Osteocyte (in vitro differentiated cells): Measurements from ENCODE around the gene UNK. TPM values are rescaled to one million over a fixed set of nuclear protein-coding genes. Genes with fewer than 3 reads are reported as not detected.
"Not testable (repeated sequence)": the region's sequence is repeated elsewhere in the genome, so short reads cannot be mapped to it uniquely, and the experiment has no call there.

Experiments
- DNase-seq: peaks from one replicate; pipeline ENCODE4 v3.0.0; 2021; ENCODE audit warnings: mixed read lengths; ENCODE audit not compliant: unreplicated experiment; ENCODE audit errors: extremely low spot score
- H3K27ac Mint-ChIP-seq: one replicate; pipeline ENCODE4 v1.8.0; 2021; ENCODE audit warnings: mild to moderate bottlenecking, mixed read lengths; ENCODE audit not compliant: unreplicated experiment
- H3K27me3 Mint-ChIP-seq: one replicate; pipeline ENCODE4 v1.8.0; 2021; ENCODE audit warnings: mixed read lengths; ENCODE audit not compliant: unreplicated experiment
- H3K36me3 Mint-ChIP-seq: one replicate; pipeline ENCODE4 v1.8.0; 2021; ENCODE audit warnings: mixed read lengths; ENCODE audit not compliant: unreplicated experiment
- H3K4me1 Mint-ChIP-seq: one replicate; pipeline ENCODE4 v1.8.0; 2021; ENCODE audit warnings: mixed read lengths; ENCODE audit not compliant: unreplicated experiment
- H3K4me3 Mint-ChIP-seq: one replicate; pipeline ENCODE4 v1.8.0; 2021; ENCODE audit warnings: mild to moderate bottlenecking, moderate library complexity, mixed read lengths; ENCODE audit not compliant: unreplicated experiment
- H3K9me3 Mint-ChIP-seq: one replicate; pipeline ENCODE4 v1.8.0; 2021; ENCODE audit warnings: mixed read lengths; ENCODE audit not compliant: unreplicated experiment
- total RNA-seq: library from RNA; stranded (reverse); gene quantifications from 2 replicates; pipeline ENCODE4 v1.2.1, GENCODE V29; 2021
- TF ChIP-seq, protein P1 (sequence below): fragments of 200-600 bp; sonication (generic); IDR thresholded peaks from 2 replicates; pipeline ENCODE4 v1.5.0; 2021; ENCODE audit warnings: antibody characterized with exemption, mild to moderate bottlenecking, moderate library complexity

UNK gene
- total RNA-seq, 1 donor from 2014 or later, result 38.2 TPM

DNA sequence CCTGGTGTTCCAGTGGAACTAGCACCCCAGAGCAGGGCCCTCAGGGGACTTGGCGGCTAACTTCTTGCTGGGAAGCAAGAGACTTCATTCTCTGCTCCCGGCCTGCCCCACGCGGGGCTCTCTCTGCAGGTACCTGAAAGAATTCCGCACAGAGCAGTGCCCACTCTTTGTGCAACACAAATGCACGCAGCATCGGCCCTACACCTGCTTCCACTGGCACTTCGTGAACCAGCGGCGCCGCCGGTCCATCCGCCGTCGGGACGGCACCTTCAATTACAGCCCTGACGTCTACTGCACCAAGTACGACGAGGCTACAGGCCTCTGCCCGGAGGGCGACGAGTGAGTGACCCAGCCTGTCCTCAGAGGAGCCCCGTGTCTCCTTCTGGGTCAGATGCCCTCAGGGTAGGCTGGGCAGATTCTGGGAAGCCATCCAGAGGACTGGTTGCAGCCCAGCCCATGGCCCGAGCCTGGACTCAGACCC lies 25.1 kb downstream of the UNK start:
- Mint-ChIP-seq H3K4me1 (peaks cover 19% of the 10 kb centered on the region), H3K9me3 (no peaks in the 10 kb centered on the region), H3K27ac (no peak overlapping the region), H3K36me3 (peaks cover 7% of the 10 kb centered on the region), H3K4me3 (no peak overlapping the region), H3K27me3 (no peaks in the 10 kb centered on the region)
- DNase-seq, result no peak
- TF ChIP-seq, protein P1, sequence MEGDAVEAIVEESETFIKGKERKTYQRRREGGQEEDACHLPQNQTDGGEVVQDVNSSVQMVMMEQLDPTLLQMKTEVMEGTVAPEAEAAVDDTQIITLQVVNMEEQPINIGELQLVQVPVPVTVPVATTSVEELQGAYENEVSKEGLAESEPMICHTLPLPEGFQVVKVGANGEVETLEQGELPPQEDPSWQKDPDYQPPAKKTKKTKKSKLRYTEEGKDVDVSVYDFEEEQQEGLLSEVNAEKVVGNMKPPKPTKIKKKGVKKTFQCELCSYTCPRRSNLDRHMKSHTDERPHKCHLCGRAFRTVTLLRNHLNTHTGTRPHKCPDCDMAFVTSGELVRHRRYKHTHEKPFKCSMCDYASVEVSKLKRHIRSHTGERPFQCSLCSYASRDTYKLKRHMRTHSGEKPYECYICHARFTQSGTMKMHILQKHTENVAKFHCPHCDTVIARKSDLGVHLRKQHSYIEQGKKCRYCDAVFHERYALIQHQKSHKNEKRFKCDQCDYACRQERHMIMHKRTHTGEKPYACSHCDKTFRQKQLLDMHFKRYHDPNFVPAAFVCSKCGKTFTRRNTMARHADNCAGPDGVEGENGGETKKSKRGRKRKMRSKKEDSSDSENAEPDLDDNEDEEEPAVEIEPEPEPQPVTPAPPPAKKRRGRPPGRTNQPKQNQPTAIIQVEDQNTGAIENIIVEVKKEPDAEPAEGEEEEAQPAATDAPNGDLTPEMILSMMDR, result no peak

DNA sequence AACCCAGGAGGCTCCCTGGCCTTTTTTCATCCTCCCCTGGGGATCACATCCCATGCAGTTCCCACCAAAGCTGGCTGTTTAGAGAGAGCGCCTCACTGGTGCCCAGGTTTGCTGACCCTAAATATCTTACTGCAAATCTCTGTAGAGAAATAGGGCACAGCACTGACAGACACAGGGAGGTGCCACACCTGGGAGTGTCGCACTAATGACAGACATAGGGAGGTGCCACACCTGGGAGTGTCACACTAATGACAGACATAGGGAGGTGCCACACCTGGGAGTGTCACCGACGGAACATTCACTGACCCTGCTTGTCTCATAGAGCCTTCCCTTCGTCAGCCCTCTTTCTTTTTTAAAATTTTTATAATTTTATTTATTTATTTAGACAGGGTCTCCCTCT lies 25.6 kb downstream of the UNK start:
- Mint-ChIP-seq H3K4me1 (peaks cover 22% of the 10 kb centered on the region), H3K9me3 (no peaks in the 10 kb centered on the region), H3K27me3 (no peaks in the 10 kb centered on the region), H3K4me3 (no peak overlapping the region), H3K36me3 (peaks cover 7% of the 10 kb centered on the region), H3K27ac (no peak overlapping the region)
- TF ChIP-seq, protein P1, result no peak
- no peak for DNase-seq

DNA sequence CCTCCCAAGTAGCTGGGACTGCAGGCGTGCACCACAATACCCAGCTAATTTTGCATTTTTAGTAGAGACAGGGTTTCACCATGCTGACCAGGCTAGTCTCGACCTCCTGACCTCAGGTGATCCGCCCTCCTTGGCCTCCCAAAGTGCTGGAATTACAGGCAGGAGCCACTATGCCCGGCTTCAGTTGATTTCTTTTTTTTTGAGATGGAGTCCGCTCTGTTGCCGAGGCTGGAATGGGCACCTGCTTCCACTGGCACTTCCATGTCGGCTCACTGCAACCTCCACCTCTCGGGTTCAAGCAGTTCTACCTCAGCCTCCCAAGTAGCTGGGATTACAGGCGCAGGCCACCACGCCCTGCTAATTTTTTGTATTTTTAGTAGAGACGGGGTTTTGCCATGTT lies 26.1 kb downstream of the UNK start:
- not testable (repeated sequence) for H3K9me3 Mint-ChIP-seq, H3K27me3 Mint-ChIP-seq, DNase-seq, H3K4me3 Mint-ChIP-seq, H3K27ac Mint-ChIP-seq, H3K36me3 Mint-ChIP-seq
- H3K4me1 Mint-ChIP-seq, result peaks cover 22% of the 10 kb centered on the region

DNA sequence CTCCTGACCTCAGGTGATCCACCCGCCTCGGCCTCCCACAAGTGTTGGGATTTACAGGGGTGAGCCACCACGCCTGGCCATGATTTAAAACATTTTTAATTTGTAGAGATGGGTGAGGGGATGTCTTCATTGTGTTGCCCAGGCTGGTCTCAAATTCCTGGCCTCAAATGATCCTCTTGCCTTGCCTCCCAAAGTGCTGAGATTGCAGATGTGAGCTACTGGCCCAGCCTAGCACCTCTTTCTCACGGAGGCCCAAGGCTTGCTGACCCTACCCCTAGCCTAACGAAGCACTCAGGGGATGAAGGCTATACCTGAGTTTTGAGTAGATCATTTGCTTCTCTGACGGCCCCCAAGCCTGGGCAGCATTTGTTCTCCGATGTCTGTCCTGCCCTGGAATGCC lies 26.6 kb downstream of the UNK start:
- Mint-ChIP-seq H3K4me1 (peaks cover 22% of the 10 kb centered on the region), H3K27ac (no peak overlapping the region), H3K4me3 (no peak overlapping the region), H3K27me3 (no peaks in the 10 kb centered on the region), H3K9me3 (no peaks in the 10 kb centered on the region), H3K36me3 (peaks cover 7% of the 10 kb centered on the region)
- DNase-seq, result no peak
- TF ChIP-seq, protein P1, result no peak

DNA sequence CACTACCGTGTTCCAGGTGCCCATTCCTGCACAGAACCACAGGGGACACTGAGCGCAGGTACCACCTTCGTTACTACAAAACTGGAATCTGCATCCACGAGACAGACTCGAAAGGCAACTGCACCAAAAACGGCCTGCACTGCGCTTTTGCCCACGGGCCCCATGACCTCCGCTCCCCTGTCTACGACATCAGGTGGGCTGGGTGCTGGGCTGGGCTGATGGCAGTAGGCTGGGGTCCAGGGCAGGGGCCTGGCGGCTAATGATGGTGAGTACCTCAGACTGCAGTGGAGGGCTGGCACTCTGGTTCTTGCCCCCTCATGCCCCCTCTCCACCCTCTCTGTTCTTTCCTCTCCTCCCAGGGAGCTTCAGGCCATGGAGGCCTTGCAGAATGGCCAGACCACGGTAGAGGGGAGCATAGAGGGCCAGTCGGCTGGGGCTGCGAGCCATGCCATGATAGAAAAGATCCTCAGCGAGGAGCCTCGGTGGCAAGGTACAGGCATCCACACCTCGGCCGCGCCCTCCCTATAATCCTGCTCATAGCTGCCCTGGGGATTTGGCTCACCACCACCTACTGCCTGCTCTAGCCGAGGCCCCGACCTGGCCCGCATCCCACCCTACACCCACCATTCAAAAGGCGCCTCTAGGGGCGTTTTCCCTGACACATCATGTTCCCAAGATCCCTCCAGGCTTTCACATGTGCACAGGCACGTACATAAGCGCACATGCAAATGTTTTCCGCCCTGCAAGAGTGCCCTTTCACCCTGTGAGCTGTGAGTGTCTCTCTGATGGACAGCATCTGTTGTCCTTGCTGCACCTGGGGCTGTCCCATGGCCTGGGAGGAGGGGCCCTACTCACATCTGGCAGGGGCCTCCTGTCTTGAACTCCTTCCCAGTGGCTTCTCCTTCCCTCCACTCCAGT lies 27.7 kb downstream of the UNK start:
- DNase-seq, result no peak
- H3K27ac Mint-ChIP-seq, result no peak overlapping the region
- peaks cover 22% of the 10 kb centered on the region for H3K4me1 Mint-ChIP-seq
- H3K36me3 Mint-ChIP-seq, result peaks cover 7% of the 10 kb centered on the region
- no peaks in the 10 kb centered on the region for H3K27me3 Mint-ChIP-seq
- H3K4me3 Mint-ChIP-seq, result no peak overlapping the region
- TF ChIP-seq, protein P1, result no peak
- H3K9me3 Mint-ChIP-seq, result no peaks in the 10 kb centered on the region
